ENCODE data around the gene GTPBP2. TPM values are rescaled to one million over a fixed set of nuclear protein-coding genes. Genes with fewer than 3 reads are reported as not detected.

Gene GTPBP2
- total and polyA plus RNA-seq, 2 of the 13 experiments (the other 11 are each of a cell fraction or from before 2014, with no cell fraction given), result 26.9 to 88.2 TPM

- TF ChIP-seq, protein P1, sequence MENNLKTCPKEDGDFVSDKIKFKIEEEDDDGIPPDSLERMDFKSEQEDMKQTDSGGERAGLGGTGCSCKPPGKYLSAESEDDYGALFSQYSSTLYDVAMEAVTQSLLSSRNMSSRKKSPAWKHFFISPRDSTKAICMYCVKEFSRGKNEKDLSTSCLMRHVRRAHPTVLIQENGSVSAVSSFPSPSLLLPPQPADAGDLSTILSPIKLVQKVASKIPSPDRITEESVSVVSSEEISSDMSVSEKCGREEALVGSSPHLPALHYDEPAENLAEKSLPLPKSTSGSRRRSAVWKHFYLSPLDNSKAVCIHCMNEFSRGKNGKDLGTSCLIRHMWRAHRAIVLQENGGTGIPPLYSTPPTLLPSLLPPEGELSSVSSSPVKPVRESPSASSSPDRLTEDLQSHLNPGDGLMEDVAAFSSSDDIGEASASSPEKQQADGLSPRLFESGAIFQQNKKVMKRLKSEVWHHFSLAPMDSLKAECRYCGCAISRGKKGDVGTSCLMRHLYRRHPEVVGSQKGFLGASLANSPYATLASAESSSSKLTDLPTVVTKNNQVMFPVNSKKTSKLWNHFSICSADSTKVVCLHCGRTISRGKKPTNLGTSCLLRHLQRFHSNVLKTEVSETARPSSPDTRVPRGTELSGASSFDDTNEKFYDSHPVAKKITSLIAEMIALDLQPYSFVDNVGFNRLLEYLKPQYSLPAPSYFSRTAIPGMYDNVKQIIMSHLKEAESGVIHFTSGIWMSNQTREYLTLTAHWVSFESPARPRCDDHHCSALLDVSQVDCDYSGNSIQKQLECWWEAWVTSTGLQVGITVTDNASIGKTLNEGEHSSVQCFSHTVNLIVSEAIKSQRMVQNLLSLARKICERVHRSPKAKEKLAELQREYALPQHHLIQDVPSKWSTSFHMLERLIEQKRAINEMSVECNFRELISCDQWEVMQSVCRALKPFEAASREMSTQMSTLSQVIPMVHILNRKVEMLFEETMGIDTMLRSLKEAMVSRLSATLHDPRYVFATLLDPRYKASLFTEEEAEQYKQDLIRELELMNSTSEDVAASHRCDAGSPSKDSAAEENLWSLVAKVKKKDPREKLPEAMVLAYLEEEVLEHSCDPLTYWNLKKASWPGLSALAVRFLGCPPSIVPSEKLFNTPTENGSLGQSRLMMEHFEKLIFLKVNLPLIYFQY (CRISPR knock-in tag; IDR thresholded peaks at IDR 0.05; ENCODE audit: borderline replicate concordance), result peak; percentile 60
- TF ChIP-seq ZNF496 (CRISPR knock-in tag; IDR thresholded peaks at IDR 0.05; ENCODE audit: insufficient replicate concordance), result no peak
- TF ChIP-seq, protein P2, sequence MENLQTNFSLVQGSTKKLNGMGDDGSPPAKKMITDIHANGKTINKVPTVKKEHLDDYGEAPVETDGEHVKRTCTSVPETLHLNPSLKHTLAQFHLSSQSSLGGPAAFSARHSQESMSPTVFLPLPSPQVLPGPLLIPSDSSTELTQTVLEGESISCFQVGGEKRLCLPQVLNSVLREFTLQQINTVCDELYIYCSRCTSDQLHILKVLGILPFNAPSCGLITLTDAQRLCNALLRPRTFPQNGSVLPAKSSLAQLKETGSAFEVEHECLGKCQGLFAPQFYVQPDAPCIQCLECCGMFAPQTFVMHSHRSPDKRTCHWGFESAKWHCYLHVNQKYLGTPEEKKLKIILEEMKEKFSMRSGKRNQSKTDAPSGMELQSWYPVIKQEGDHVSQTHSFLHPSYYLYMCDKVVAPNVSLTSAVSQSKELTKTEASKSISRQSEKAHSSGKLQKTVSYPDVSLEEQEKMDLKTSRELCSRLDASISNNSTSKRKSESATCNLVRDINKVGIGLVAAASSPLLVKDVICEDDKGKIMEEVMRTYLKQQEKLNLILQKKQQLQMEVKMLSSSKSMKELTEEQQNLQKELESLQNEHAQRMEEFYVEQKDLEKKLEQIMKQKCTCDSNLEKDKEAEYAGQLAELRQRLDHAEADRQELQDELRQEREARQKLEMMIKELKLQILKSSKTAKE (CRISPR knock-in tag; IDR thresholded peaks at IDR 0.05; ENCODE audit: borderline replicate concordance), result no peak
- peak; percentile 63; the same call in 1 of the 2 replicates for TF ChIP-seq BCL6 (CRISPR knock-in tag; IDR thresholded peaks at IDR 0.05)
- TF ChIP-seq RAD21 (CRISPR knock-in tag; IDR thresholded peaks at IDR 0.05), result 0 out of 2 replicates have a peak, but pooled peaks have one; percentile 15
- TF ChIP-seq IRX3 (CRISPR knock-in tag; IDR thresholded peaks at IDR 0.05; ENCODE audit: borderline replicate concordance, low read depth), result peak; percentile 36; the same call in 1 of the 2 replicates
- TF ChIP-seq, protein P3, sequence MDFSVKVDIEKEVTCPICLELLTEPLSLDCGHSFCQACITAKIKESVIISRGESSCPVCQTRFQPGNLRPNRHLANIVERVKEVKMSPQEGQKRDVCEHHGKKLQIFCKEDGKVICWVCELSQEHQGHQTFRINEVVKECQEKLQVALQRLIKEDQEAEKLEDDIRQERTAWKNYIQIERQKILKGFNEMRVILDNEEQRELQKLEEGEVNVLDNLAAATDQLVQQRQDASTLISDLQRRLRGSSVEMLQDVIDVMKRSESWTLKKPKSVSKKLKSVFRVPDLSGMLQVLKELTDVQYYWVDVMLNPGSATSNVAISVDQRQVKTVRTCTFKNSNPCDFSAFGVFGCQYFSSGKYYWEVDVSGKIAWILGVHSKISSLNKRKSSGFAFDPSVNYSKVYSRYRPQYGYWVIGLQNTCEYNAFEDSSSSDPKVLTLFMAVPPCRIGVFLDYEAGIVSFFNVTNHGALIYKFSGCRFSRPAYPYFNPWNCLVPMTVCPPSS (IDR thresholded peaks at IDR 0.05), result no peak
- TF ChIP-seq IRF9 (CRISPR knock-in tag; IDR thresholded peaks at IDR 0.05; ENCODE audit: borderline replicate concordance), result no peak; the same call in 1 of the 2 replicates
- TF ChIP-seq ISL2 (CRISPR knock-in tag; IDR thresholded peaks at IDR 0.05), result no peak; the same call in none of the 2 replicates
- peak; percentile 81 for TF ChIP-seq ZNF605 (CRISPR knock-in tag; IDR thresholded peaks at IDR 0.05)
- peak; percentile 56; the same call in 1 of the 2 replicates for TF ChIP-seq ZNF546 (CRISPR knock-in tag; conservative IDR thresholded peaks at IDR 0.05)
- TF ChIP-seq GABPB1 (CRISPR knock-in tag; IDR thresholded peaks at IDR 0.05), result no peak
- TF ChIP-seq ZNF317 (CRISPR knock-in tag; IDR thresholded peaks at IDR 0.05), result peak; percentile 60
- TF ChIP-seq ZNF224 (CRISPR knock-in tag; IDR thresholded peaks at IDR 0.05), result no peak
- TF ChIP-seq ATAD3A (CRISPR knock-in tag; IDR thresholded peaks at IDR 0.05), result no peak
- TF ChIP-seq THAP11 (CRISPR knock-in tag; IDR thresholded peaks at IDR 0.05), result peak; percentile 89
- peak; percentile 86 for TF ChIP-seq ZNF367 (CRISPR knock-in tag; IDR thresholded peaks at IDR 0.05; ENCODE audit: borderline replicate concordance)
- peak; percentile 34; the same call in 1 of the 2 replicates for TF ChIP-seq ZNF335 (CRISPR knock-in tag; IDR thresholded peaks at IDR 0.05)
- no peak; the same call in none of the 2 replicates for TF ChIP-seq SRY (CRISPR knock-in tag; IDR thresholded peaks at IDR 0.05)
- peak; percentile 66 for TF ChIP-seq KAT8 (CRISPR knock-in tag; IDR thresholded peaks at IDR 0.05)
- peak; percentile 0 for TF ChIP-seq ZBTB7B (CRISPR knock-in tag; IDR thresholded peaks at IDR 0.05)
- TF ChIP-seq FOXM1 (CRISPR knock-in tag; IDR thresholded peaks at IDR 0.05), result peak; percentile 92
These were observed 639 bp upstream of the GTPBP2 start (continued) for GRCh38 chr6:43629505-43630300.
